ENCODE results near the gene ORAI1. TPM values are rescaled to one million over a fixed set of nuclear protein-coding genes. Genes with fewer than 3 reads are reported as not detected.
A peak's percentile ranks its signal among the peaks of the same experiment; 100 is the strongest.
"Not testable (repeated sequence)": the region's sequence is repeated elsewhere in the genome, so short reads cannot be mapped to it uniquely, and the experiment has no call there.

ORAI1 gene
- total RNA-seq, 1 experiment from 2014 or later, result 33.9 TPM

- H3K36me3 ChIP-seq (ENCODE audit: control insufficient read depth, insufficient read depth, low read length), result no peaks in the 10 kb centered on the region; the same call in 1 of the 2 replicates
- Mint-ChIP-seq H3K4me3 (ENCODE audit: unreplicated experiment) (peak overlapping the region; percentile 48), H3K27me3 (ENCODE audit: insufficient read depth, unreplicated experiment) (no peaks in the 10 kb centered on the region), H3K36me3 (ENCODE audit: insufficient read depth, unreplicated experiment) (peaks cover 25% of the 10 kb centered on the region), H3K4me1 (ENCODE audit: low read depth, unreplicated experiment) (peaks cover 7% of the 10 kb centered on the region), H3K9me3 (ENCODE audit: unreplicated experiment) (no peaks in the 10 kb centered on the region), H3K27ac (ENCODE audit: unreplicated experiment) (peak overlapping the region; percentile 56)
- intact Hi-C loops (cut with micrococcal nuclease; ENCODE audit: unreplicated experiment), result no loop called here
- no peak for TF ChIP-seq CTCF (IDR thresholded peaks at IDR 0.05; ENCODE audit: insufficient read depth in 1 of 2, low read depth in 1 of 2, low read length in 1 of 2, severe bottlenecking in 1 of 2, unreplicated experiment in 1 of 2)
- no peaks in the 10 kb centered on the region for H3K9me3 ChIP-seq
- H3K4me1 ChIP-seq, result no peaks in the 10 kb centered on the region; the same call in 1 of the 2 replicates
- H3K4me3 ChIP-seq (ENCODE audit: low read depth, low read length), result no peak overlapping the region
- no TSS peak for BruUV-seq (replicated peaks)
- DNase-seq, result no peak
- ChIA-PET POLR2A (no interaction called here), CTCF (no interaction called here)
- no peaks in the 10 kb centered on the region for H3K27me3 ChIP-seq (replicated peaks; ENCODE audit: control insufficient read depth, insufficient read depth, low read length)
Measured at GRCh38 chr12:121663610-121663929, 37.2 kb downstream of the ORAI1 start.

- H3K9me3 ChIP-seq; DNase-seq; H3K4me3 Mint-ChIP-seq (ENCODE audit: unreplicated experiment); H3K36me3 ChIP-seq (ENCODE audit: control insufficient read depth, insufficient read depth, low read length); intact Hi-C loops (cut with micrococcal nuclease; ENCODE audit: unreplicated experiment); BruUV-seq (replicated peaks); H3K4me1 Mint-ChIP-seq (ENCODE audit: low read depth, unreplicated experiment); H3K9me3 Mint-ChIP-seq (ENCODE audit: unreplicated experiment); H3K27me3 Mint-ChIP-seq (ENCODE audit: insufficient read depth, unreplicated experiment); H3K4me3 ChIP-seq (ENCODE audit: low read depth, low read length); POLR2A ChIA-PET; H3K27ac Mint-ChIP-seq (ENCODE audit: unreplicated experiment); H3K27me3 ChIP-seq (replicated peaks; ENCODE audit: control insufficient read depth, insufficient read depth, low read length): not testable (repeated sequence)
- CTCF ChIA-PET, result interaction anchor here (0.6 to 0.7 kb wide), 3 partner anchors 18 to 82 kb away, joined by 3 to 5 read pairs (median 3); no protein-coding TSS in a partner anchor
- peaks cover 14% of the 10 kb centered on the region for H3K4me1 ChIP-seq
- H3K36me3 Mint-ChIP-seq (ENCODE audit: insufficient read depth, unreplicated experiment), result peaks cover 25% of the 10 kb centered on the region
Measured at GRCh38 chr12:121666829-121667228, 40.5 kb downstream of the ORAI1 start.

DNA sequence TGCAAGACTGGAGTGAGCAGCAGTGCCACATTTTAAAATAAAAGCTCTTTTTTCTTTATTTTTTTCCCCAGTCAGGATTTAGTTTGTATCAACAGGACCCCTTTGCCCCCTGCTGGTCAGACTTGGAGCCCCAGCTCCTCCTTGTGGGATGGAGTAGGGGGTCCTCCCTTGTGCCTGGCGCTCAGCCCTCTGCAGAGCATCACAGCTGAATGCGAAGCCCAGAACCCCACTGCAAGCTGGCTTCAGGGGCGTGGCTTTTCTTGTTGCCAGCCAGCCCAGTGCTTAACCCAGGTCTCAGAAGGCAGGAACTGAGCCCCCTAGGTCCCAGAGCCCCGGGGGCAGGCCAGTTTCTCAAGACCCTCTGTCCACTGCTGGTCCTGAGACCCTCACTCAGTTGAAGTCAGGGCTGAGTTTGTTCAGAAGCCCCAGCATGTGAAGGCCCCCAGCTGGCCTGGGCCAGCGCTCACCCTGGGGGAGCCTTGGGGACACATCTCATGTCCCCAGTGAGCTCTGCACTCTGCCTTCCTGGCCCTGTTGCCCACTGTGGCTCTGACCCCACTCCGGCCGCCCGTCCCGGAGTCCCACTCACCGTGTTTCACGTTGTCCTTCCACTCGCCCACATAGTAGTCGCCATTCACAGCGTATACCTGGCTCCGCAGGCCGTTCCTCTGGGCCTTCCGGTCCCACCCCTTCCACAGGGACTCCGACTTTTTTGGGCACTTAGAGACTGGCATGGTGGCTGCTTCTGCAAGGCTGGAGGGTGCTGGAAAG lies 42.6 kb downstream of the ORAI1 start:
- BruUV-seq (replicated peaks), result TSS peak; percentile 75
- Histone ChIP-seq H3K4me1 (peaks cover 23% of the 10 kb centered on the region), H3K36me3 (ENCODE audit: control insufficient read depth, insufficient read depth, low read length) (no peaks in the 10 kb centered on the region), H3K9me3 (no peaks in the 10 kb centered on the region), H3K4me3 (ENCODE audit: low read depth, low read length) (peak overlapping the region; percentile 33), H3K27me3 (replicated peaks; ENCODE audit: control insufficient read depth, insufficient read depth, low read length) (no peaks in the 10 kb centered on the region)
- H3K36me3 Mint-ChIP-seq (ENCODE audit: insufficient read depth, unreplicated experiment), result peaks cover 31% of the 10 kb centered on the region
- TF ChIP-seq CTCF (IDR thresholded peaks at IDR 0.05; ENCODE audit: insufficient read depth in 1 of 2, low read depth in 1 of 2, low read length in 1 of 2, severe bottlenecking in 1 of 2, unreplicated experiment in 1 of 2), result peak; percentile 61 to 82
- intact Hi-C loops (cut with micrococcal nuclease; ENCODE audit: unreplicated experiment), result loop anchor here (1.0 to 2.0 kb wide), 3 partner anchors 13 to 117 kb away; partner anchors contain the start of gene ORAI1
- H3K27ac Mint-ChIP-seq (ENCODE audit: unreplicated experiment), result peak overlapping the region; percentile 91
- peaks cover 17% of the 10 kb centered on the region for H3K4me1 Mint-ChIP-seq (ENCODE audit: low read depth, unreplicated experiment)
- H3K27me3 Mint-ChIP-seq (ENCODE audit: insufficient read depth, unreplicated experiment), result no peaks in the 10 kb centered on the region
- H3K9me3 Mint-ChIP-seq (ENCODE audit: unreplicated experiment), result no peaks in the 10 kb centered on the region
- POLR2A ChIA-PET, result interaction anchor here (0.5 to 2.2 kb wide), 5 partner anchors 17 to 116 kb away, joined by 3 to 11 read pairs (median 4); no protein-coding TSS in a partner anchor
- DNase-seq, result peak; percentile 72
- CTCF ChIA-PET, result interaction anchor here (0.5 to 2.4 kb wide), 21 partner anchors 12 to 234 kb away, joined by 3 to 93 read pairs (median 4); partner anchors contain the start of genes ORAI1 and TMEM120B
- H3K4me3 Mint-ChIP-seq (ENCODE audit: unreplicated experiment), result peak overlapping the region; percentile 86
